ENCODE measurements around the gene TDRD9.
"Not testable (repeated sequence)": the region's sequence is repeated elsewhere in the genome, so short reads cannot be mapped to it uniquely, and the experiment has no call there.

TDRD9 gene

DNA sequence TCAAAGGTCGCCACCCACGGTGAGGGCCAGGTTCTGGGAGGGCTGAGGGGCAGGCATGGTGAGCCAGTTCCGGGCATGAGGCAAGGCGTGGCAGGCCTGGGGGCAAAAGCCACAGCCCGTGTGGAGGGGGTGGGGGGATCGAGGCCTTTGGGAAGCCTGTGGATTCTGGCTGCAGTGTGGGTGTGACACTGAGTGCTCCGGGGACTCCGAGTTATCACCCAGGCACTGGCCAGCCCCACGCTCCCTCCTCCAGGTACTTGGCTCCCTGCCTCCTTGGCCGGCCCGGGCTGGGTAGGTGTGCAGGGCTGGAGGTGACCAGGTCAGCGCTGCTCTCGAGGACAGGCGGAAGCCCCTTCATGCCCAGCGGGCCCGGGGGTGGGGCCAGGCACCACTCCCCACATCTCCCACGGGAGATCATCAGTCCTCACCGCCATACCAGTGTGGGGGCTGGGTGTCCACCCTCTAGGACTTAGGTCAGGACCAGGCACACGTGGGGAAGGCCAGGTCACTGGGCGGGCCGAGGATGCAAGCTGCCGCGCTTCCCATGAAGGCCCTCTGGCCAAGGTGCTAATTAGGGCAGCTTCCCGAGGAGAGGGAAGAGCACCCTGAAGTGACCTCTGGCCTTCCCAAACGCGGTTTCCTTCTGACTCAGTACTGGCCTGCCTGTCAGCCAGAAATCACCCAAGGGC lies 34.1 kb upstream of the TDRD9 start:
- no peak for FAIRE-seq

DNA sequence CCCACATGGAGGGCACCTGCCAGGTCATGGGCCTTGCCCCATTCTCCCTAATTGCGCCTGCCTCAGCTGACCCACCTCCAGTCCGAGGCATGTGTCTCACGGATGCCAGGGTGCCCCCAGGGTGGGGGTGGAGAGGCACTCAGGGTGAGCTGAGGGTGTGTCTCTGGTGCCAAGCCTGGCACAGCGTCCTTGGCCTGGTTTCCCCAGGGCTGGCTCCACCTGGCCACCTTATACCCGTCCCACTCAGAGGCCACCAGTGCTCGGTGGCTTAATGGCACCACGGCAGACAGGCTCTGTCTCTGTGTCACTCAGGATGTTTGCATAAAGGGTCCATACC lies 33.6 kb upstream of the TDRD9 start:
- FAIRE-seq, result no peak

GRCh38 chr14:103896578-103896977 lies 31.7 kb upstream of the TDRD9 start:
- no peak for FAIRE-seq

DNA sequence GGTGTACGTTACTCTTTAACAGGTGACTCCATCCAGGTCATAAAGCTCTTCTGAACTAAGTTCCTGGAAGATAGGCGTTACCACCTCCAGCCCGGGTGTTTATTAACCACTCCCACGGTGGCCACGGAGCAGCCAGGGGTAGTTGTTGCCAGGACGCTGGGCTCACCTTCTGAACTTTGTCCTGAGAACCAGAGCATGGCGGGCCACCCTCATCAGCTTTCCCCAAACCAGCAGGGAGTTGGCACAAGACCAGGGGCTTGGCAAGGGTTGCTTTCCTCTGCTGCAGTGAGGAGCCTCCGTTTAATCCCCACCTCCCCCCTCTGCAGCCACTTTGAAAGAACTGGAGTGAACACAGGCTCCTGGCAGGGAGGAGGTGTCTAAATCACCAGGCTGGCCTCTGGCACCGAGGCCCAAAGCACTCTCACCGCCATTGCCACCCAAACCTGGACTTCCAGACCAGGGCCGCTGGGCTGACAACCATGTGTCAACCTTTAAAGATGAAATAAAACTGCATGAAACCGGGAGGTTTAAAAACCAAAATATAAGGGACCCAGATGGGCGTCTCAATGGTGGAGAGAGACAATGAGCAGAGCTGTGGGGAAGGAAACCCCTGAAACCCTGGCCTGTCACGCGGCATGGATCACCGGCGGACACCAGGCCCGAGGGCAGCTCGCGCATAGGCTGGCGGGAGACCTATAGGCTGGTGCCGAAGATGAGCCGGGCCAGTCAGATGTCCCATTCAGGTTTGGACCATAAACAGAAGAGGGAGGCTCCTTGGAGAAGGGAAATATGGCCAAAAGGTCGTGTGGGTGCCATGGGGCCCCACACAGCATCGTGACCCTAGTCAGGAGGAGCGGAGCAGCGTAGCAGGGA lies 30.9 kb upstream of the TDRD9 start:
- FAIRE-seq, result no peak

GRCh38 chr14:103898204-103898603 lies 30.1 kb upstream of the TDRD9 start:
- no peak for FAIRE-seq

DNA sequence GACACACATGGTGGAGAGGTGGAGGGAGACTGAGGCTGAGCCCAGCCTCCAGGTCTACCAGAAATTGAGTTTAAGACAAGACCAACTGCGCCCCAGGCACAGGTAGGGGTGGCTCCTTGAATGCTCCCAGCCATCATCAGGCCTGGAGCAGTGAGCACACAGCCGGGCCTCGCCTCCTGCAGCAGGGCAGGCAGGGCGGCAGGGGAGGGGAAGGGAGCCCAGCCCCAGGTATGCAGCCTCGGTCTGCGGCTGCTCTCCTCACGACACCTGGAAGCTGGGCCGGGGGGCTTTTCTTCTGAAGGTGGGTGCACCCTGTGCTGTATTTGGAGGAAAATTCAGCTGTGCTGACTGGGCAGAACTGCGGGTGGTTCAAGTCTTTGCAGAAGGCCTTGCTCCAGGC lies 29.5 kb upstream of the TDRD9 start:
- no peak for FAIRE-seq

- no peak for FAIRE-seq
Observed at GRCh38 chr14:103899316-103899715, 28.9 kb upstream of the TDRD9 start.

DNA sequence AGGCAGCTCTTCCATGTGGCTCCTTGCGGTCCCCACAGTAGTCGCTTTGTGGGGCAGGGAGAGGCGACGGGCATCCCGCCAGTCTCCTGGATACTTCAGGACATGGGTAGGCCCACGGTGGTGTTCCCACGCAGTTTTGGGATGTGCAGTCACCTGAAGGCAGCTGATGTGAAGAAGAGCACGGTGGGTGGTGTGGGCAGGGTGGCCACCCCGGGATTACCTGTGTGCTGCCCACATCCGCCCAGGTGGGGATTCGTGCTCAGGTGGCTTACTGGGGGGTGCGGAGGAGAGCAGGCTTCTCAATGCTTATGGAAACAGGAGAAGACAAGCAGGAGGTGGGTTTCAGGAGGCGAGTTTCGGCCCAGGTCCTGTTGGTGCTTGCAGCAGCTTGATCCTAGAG lies 28.4 kb upstream of the TDRD9 start:
- no peak for FAIRE-seq

DNA sequence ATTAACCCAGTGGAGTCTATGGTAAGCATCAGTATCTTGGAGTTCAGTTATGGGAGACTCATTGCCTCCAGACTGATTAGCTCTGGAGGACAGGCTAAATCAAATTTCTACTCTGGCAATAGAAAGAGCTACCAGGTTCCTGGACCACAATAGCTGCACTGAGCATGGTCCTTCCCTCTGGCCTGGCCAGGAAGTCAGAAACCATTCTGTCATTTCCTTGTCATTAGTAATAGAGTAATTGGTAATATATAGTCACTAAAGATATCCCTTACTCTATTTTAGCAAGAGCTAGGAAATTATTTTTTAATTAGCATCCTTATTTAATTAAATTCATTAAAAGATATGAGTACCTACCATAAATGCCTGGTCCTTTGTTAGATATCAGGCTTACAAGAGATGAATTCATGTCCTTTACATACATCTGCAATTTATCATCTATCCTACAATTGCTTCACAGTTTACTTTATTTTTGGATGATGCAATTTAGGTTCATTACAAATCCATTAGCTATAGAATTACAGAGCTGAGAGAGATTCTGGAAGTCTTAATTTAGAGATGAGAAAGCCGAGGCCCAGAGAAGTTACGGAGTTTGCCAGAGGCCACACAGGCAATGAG lies 23.7 kb upstream of the TDRD9 start:
- no peak for FAIRE-seq

DNA sequence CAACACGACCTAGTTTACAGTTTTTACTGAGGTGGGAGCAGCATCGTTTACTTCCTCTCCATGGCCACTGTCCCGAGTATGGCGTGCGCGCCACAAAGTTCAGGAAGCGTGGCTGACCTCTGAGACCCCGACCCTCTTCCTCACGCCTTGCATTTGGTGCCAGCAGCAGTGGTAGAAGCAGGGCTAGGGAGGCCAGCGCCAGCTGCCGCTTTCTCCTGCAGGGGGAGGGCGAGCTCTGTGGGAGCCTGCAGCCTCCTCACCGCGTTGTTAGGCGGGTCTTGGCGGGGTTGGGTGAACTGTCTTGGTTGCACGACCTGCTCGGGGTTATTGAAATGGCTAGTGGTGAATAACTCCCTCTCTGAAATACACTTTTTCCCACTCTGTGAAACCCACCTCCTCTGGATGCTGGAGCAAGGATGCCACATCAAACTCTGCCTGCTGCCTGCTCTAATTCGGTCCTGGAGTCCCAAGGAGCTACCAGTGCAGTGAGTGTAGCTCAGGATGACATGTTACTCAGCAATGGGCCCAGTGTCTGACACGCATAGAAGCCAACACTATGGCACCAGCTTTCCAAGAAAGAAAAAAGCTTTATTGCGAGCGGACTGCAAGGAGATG lies 22.3 kb upstream of the TDRD9 start:
- FAIRE-seq, result no peak

GRCh38 chr14:103908580-103908979 lies 19.7 kb upstream of the TDRD9 start:
- no peak for FAIRE-seq

DNA sequence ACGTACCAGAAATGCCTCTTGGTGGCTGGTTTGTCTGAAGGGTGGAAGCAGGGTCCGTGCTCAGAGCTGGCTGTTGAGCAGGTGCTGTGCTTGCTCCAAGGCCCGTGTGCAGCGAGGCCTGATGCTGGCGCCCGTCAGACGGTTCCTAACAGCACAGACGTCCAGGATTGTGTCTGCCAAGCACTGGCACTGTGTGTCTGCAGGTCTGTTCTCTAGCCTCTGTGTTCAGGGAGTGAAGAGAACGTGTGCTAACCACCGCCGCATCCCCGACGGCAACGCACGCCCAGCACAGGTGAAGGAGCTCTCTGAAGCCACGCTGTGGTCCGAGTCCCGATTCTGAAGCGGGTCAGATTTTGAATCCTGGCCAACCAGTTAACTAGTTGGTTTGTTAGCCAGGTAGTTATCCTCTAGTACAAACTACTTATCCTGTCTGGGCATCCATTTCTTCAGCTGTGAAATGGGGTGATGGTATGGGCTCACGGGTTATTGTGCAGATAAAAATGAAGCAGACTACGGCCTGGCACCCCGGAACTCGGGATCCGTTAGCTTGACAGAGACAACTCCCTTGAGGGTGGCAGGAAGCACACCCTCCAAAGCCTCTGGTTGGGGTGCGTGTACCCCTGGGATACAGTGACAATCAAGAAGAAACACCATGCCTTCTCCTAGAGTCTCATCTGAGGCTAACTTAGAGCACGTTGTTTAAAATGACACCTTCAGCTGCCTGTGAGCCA lies 18.6 kb upstream of the TDRD9 start:
- FAIRE-seq, result no peak

DNA sequence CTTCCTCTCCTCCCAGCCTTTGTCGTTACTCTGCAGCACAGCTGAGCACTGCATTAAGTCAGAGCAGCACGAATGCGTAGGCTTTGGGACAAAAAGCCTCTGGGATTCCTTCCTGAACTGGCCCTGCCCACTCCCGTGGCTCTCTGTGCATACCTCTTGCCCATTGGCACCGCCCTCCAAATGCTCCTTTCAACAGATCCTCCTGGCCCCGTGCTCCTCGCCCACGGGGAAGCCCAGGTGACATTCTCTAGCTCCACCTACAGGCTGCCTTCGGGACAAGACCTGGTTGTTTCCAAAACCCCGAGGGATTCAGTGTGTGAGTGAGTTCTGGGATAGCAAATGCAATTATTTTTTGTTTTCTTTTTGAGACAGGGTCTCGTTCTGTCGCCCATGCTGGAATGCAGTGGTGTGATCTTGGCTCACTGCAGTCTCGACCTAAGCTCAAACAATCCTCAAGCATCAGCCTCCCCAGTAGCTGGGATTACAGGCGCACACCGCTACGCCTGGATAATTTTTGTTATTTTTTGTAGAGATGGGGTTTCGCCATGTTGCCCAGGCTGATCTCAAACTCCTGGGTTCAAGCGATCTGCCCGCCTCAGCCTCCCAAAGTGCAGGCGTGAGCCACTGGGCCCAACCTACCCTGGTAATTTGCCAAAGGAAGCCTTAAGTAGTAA lies 17.9 kb upstream of the TDRD9 start:
- peak; percentile 70 for FAIRE-seq

- FAIRE-seq, result no peak
Observed at GRCh38 chr14:103910984-103911383, 17.3 kb upstream of the TDRD9 start.

DNA sequence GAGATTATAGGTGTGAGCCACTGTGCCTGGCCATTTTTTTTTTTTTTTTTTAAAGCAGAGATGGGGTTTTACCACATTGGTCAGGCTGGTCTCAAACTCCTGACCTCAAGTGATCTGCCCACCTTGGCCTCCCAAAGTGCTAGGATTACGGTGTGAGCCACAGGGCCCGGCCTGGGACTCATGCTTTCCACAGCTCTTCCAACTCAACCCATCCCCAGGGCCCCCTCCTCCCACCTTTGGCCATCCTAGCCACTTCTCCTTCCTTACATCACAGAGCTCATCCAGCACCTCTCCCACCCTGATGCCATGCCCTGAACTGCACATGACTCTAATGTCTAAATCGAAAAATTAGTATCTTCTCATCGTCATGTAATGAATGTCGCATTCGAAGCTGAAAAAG lies 12.6 kb upstream of the TDRD9 start:
- no peak for FAIRE-seq

GRCh38 chr14:103916636-103917262 lies 11.5 kb upstream of the TDRD9 start:
- no peak for FAIRE-seq

- peak; percentile 60 for FAIRE-seq
Observed at GRCh38 chr14:103920981-103921854, 7.0 kb upstream of the TDRD9 start.

GRCh38 chr14:103921855-103922200 lies 6.4 kb upstream of the TDRD9 start:
- FAIRE-seq, result not testable (repeated sequence)

DNA sequence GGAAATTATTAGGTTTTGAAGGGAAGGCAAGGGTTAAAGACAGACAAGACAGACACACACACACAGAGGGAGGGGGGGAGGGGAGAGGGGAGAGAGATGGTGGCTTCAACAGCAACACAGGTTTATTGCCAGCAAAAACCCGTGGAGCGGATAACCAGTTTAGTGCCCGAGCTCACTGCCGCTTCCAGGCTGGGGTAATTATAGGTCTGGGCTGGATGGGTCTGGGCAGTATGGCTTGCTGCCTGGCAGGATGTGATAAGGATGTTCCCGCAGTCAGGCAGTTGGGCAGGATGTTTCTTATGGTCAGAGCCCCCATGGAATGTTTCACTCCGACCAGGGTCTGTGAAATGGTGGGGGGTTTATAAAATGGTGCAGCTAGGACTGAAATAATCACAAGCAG lies 4.4 kb upstream of the TDRD9 start:
- FAIRE-seq, result no peak

GRCh38 chr14:103925316-103925715 lies 2.9 kb upstream of the TDRD9 start:
- no peak for FAIRE-seq

DNA sequence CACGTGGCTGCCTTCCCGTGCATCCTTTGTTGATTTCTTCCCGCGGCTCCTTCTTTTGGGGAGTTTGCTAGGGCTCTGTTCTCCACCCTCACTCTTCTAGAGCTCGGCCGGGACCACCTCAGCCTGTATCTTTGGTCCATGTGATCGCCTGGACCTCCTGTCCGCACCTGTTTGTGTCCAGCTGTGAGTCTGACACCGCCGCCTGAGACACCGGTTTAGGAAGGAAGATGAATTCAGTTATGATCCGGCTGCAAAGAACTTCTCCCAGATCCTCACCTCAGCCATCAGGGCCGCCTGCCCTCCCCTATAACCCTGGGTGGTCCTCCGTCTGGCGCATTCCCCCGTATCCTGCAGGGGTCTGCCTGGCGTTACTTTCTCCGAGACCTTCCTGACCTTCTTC lies 690 bp upstream of the TDRD9 start:
- FAIRE-seq, result no peak
